Fibroblast of skin of left quadriceps (primary cell): ENCODE measurements around the gene LRRC14B.

Experiments
- DNase-seq, 2 experiments: peaks; one replicate each; pipeline ENCODE4 v3.0.0-alpha.2; 2013; ENCODE audit warnings: low read depth in 2 of 2

The LRRC14B gene

GRCh38 chr5:174876-175465 lies 16.3 kb upstream of the LRRC14B start:
- no peak for DNase-seq

GRCh38 chr5:176296-176823 lies 14.9 kb upstream of the LRRC14B start:
- DNase-seq = no peak

DNA sequence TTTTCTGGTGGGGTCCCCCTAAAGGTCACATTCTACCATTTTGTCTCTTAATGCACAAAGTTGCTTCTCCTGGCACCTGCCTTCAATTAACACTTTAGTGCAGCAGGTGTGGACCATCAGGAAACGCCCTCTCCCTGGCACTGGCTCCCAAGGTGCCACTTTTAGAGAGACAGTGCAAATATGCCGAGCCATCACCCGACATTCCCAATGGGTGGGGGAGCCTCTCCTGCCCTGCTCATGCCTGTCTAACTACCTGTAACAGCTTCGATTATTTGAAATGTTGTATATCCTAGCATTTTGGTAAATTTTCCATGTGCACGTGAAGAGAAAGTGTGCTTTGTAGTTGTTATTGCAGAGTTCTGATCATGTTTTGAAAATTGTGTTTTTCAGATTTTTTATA lies 13.2 kb upstream of the LRRC14B start:
- DNase-seq = no peak

DNA sequence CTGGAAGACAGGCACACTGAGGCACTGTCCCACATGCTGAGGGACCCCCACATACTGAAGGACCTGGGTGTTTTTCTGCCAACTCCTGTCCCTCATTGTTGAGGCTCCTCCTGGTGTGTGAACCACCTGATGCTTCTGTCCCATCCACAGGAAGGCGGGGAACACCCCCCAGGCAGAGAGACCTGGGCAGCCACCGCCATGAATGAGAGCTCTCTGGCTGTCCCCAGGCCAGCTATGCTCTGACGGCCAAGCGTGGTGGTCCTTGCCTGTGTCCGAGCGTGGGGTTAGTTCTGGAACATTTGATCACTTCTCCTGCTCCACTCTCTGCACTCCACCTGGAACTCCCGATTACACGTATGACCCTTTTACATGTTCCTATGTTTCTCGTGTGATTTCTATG lies 11.9 kb upstream of the LRRC14B start:
- no peak for DNase-seq

DNA sequence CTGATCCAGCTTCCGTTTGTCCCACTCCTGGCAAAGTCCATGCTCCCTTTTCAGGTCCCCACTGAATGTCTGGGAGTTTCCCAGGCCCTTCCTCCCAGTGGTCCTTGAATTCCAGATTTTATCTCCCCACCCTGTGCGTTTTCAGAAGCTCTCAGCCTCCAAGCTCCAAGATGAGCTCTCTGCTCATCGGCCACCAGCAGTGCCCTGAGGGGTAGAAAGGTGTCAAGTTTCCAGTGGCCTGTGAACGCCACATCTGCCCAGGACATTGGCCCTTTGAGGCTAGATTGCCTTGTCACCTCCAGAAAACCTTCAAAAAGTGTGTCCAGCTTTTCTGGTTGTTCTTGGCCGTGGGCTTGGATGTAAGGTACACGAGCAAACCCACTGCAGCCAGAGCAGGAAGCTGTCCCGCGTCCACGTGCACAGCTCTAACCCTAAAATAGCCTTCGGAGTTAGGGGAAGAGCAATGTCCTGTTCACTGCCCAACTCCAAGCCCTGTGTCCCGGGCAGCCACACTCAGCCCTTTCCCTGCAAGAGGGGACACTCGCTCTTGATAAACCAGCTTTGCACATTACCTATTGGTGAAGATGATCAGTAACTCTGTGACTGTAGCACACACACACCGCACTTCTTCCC lies 10.9 kb upstream of the LRRC14B start:
- DNase-seq = no peak

GRCh38 chr5:181160-181559 lies 10.1 kb upstream of the LRRC14B start:
- no peak for DNase-seq

- DNase-seq = no peak
Measured at GRCh38 chr5:181566-181965, 9.7 kb upstream of the LRRC14B start.

DNA sequence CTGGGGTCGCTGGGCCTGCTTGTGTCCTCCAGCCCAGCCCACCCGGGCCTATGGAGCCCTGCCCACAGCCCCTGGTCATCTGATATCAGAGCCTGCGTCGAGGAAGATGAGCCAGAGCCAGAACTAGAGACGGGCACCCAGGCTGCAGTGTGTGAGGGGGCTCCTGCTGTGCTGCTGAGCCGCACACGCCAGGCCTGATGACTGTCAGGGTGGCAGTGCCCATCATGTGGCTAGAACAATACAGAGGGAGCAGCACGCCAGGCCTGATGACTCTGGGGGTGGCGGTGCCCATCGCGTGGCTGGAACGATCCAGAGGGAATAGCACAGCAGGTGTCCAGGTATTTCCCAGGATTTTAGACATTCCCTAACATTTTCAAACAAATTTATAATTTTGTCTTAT lies 9.2 kb upstream of the LRRC14B start:
- no peak for DNase-seq

DNA sequence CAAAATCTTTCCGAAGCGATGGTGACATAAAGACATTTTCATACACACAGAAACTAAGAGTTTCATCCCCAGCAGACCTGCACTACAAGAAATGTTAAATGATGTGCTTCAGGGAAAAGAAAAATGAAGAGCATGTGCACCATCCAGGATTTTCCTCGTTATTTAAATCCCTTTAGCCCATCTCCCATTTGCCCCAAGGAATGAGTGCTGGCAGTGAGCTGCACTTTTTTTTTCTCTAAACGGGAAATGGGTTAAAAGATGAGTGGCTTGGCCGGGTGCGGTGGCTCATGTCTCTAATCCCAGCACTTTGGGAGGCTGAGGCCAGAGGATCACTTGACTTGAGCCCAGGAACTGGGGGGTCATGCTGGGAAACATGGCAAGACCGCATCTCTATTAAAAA lies 6.8 kb upstream of the LRRC14B start:
- no peak for DNase-seq

DNA sequence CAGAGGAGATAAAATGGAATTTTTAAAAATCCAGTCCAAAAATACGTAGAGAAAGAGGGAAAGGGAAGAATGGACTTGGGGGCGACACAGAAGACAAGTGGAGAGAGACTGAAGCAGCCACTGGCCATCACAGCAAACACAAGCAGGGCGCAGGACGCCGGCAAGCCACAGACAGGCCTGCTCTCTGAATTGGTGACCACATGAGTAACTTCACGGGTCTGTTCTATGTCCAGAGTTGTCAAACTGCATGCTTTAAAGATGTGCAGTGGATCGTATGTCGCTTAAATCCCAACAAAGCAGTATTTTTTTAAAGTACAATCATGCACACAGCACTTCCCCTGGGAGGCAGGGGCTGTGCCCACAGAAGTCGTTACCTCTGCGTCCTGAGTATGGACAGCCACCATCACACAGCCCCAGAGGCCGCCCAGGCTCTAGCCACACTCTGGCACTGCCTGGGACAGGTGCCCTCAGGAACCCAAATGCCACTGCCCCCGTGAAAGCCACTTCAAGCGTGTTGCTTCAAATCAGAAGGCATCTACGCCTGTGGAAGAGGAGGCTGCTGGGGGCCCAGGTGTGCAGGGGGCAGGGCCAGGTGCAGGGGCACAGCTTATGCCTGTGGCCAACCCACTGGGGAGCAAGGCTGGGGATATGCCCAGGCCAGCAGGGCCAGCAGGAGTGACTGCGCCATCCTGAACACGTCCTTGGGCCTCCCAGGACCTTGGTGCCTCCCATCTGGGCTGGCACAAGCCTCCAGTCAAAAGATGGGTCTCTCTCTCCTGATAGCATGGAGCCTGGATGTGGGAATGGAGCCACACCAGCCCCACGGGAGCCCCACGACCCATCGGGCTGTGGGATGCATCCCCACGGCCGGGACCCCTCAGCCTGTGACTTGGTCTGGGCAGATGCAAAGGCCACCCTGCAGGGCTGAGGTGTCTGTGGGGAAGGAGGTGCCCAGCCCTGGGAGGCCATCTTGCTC lies 5.9 kb upstream of the LRRC14B start:
- no peak for DNase-seq

DNA sequence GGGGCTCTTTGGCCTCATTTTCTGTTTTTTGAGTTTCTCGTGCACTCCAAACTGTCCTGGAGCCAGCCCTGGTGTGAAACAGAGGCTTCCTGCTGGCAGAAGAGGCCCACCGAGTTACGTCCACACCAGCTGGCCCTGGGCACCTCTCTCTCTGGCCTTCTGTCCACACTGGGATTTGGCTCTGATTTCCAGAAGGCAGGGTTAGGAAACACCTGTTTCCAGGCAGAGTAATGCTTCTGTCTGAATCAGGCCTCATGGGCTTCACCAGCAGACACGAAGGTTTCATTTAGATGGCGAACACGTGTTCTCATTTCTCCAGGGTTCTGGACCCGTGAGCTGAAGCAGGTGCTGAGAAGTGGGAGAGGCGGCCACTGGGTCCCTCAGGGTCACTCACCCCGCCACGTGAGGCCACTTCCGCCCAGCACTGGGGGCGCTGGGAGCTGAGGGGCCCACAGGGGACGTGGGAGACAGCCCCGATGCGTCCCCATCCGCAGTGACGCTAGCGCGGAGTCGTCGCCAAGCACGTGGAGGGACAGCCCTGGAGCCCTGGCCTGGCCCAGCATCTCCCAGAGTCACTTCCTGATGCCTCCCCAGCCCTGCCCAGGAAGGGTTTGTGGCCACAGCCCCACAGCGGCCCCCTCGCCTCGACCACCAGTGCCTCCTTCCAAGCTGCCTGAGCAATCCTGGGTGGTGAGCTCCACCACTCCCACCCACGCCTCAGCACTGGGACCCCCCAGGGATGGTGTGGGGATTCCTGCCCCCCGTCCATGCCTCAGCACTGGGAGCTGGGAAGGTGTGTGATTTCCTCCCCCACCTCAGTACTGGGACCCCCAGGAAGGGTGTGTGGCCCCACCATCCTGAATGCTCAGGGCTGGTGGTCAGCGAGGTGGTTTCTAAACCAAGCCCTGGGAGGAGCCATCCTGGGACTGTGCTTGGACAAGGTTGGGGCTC lies 4.9 kb upstream of the LRRC14B start:
- DNase-seq = no peak

DNA sequence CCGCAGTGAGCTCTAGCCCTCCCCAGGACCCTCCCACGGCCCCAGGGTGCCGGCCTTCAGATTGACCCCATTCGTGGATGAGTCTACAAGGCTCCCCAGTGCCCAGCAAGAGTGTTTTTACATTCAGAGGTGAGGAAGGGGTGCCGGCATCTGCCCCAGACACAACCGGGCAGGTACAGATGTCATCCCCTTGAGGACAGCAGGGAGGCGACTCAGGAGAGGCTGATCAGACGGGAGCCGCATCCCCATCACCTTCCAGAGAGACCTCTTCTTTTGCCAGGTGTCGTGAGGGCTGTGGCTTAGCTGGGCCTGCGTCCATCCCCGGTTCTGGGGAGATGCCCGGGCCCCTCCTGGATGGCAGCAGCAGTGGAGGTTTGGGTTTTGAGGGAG lies 4.3 kb upstream of the LRRC14B start:
- DNase-seq = no peak

DNA sequence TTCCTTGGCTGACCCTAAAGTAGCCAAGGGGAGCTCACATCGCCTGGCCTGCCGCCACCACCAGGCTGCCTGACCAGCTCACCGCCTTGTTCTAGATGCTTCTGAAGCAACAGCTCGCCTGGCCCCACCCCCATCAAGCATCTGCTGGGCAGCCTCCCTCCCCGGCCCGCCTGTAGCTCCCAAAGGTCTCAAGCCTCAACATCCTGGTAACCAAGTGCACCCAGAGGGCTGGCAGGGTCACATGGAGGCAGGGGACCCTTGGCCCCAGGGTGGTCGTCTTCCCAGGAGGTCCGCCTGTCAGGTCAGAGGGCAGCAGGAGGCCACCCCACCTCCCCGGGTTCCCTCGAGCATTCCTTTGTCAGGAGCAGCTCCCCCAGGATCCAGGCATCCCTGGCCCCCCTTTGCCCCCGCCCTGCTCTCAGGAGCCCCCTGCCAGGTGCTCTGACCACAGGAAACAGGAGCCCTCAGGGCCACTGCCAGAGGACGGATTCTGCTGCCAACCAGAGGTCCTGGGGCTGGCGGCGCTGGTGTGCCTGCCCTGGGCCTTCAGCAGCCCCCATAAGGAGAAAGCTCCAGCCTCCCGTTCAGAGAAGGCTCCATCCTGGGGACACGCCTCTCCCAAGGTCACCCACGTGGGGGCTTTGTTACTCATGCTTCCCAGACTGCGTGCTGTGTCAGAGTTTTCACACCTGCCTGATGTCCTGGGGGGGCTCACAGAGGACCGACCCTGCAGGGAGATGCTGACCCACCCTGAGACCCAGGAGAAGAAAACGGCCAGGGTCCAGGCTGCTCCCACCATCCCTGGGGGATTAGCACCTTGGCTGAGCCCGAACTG lies 3.5 kb upstream of the LRRC14B start:
- DNase-seq = no peak

GRCh38 chr5:188488-189481 lies 2.5 kb upstream of the LRRC14B start:
- peak; percentile 54 to 55 for DNase-seq

- no peak for DNase-seq
Measured at GRCh38 chr5:189486-189885, 1.8 kb upstream of the LRRC14B start.

DNA sequence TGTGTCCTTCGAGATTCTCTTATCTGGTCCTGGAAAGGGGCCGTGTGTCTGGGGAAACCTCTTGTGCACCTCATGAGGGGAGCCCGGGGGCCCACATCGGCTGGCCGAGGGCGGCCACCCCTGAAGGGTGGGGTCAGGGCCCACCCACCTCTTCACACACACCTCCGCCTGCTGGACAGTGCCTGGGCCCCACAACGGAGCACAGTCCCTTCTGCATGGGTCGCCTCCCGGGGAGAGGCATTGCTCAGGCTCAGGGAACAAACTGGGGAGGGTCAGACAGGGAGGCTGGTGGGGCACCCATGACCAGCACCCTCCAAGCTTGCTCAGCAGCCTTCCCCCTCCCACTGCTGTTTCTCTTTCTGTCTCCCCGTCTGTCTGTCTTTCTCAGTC lies 1.3 kb upstream of the LRRC14B start:
- no peak for DNase-seq

DNA sequence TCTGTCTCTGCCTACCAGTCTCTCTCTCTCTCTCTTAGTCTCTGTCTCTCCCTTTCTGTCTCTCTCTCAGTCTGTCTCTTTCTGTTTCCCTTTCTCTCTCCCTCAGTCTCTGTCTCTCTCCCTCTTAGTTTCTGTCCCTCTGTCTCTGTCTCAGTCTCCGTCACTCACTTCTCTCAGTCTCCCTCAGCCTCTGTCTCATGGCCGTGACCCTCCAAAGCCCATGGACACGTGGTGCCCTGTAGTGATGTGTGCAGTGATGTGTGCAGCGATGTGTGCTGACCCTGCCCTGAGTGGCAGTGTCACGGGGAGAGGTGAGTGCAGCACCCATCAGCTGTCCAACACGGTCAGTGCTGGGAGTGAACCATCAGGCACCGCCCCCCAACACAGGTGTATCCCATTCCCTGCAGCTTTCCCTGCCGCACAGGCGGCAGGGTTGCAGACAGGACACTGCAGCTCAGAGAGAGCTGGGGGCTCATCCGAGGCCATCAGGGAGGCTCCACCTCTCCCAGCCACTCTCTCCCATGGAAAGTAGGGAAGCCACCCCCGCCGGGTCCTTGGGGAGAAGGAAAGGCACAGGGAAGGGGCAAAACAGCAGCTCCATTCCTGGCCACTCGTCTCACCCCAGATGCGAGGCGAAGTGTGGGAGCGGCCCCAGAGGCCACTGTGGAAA lies 794 bp upstream of the LRRC14B start:
- no peak for DNase-seq

GRCh38 chr5:191949-192690 lies 825 bp downstream of the LRRC14B start:
- no peak for DNase-seq
